Measurements from ENCODE around the gene CSMD2.

DNA sequence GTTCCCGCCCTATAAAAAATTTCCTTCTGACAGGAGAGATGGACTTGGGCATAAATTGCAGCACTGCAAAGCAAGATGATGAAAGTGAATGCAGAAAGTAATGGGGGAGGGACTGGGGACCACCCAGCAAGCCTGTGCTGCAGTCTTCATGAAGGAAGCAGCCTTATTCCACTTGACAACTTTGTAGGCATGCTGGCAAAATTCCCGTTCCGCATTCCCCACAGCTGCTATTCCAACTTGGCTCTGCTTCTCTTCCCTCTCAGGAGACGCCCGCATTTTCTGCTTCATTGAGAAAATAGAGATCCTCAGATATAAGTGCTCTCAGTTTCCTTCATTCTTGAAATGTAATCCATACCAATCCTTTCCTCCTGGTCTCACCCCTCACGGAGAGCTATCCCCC is 298.7 kb downstream of the CSMD2 start:
- TF ChIP-seq POLR2AphosphoS5 (IDR thresholded peaks at IDR 0.05; ENCODE audit: low read depth, low read length) (no peak), FOXP2 (optimal IDR thresholded peaks at IDR 0.05; ENCODE audit: borderline replicate concordance, extremely low read depth, extremely low read length, insufficient read depth) (no peak)

All from PFSK-1 (cell line).